WTC11 (cell line): ENCODE measurements around the gene CACNA2D3. TPM values are rescaled to one million over a fixed set of nuclear protein-coding genes. Genes with fewer than 3 reads are reported as not detected.

Source experiments
- ATAC-seq: fragments of 200-7000 bp; cut with Tn5 transposase; 2 replicates; pipeline ENCODE4 v1.10.0; 2021; ENCODE audit warnings: mild to moderate bottlenecking, moderate library complexity
- CTCF ChIA-PET: fragments of 300-600 bp; sonication (Branson Sonifier 250); formaldehyde crosslinking; loops from one replicate; lab custom pipeline; 2021; ENCODE audit warnings: antibody characterized with exemption; lab: Charles Lee
- POLR2A ChIA-PET: fragments of 350-600 bp; sonication (Branson Sonifier 250); formaldehyde crosslinking; loops from one replicate; lab custom pipeline; 2021; ENCODE audit warnings: antibody characterized with exemption; lab: Charles Lee
- DNase-seq: peaks from one replicate; pipeline ENCODE4 v3.0.0; 2021; ENCODE audit warnings: low spot score
- H3K27ac Mint-ChIP-seq: 2 replicates; pipeline ENCODE4 v1.8.0; 2021; ENCODE audit warnings: mixed read lengths
- H3K27me3 Mint-ChIP-seq: 2 replicates; pipeline ENCODE4 v1.8.0; 2021; ENCODE audit warnings: low read depth, mild to moderate bottlenecking, moderate library complexity, mixed read lengths
- H3K36me3 Mint-ChIP-seq: 2 replicates; pipeline ENCODE4 v1.8.0; 2021; ENCODE audit warnings: mixed read lengths
- H3K4me1 Mint-ChIP-seq: 2 replicates; pipeline ENCODE4 v1.8.0; 2022; ENCODE audit warnings: mixed read lengths
- H3K4me3 Mint-ChIP-seq: 2 replicates; pipeline ENCODE4 v1.8.0; 2021; ENCODE audit warnings: mild to moderate bottlenecking, moderate library complexity, mixed read lengths
- H3K9me3 Mint-ChIP-seq: 2 replicates; pipeline ENCODE4 v1.8.0; 2021; ENCODE audit warnings: mixed read lengths
- AFF4 ChIP-seq: sonication (generic); formaldehyde crosslinking; IDR thresholded peaks from 2 replicates; pipeline ENCODE4 v1.8.1; 2023; ENCODE audit warnings: mild to moderate bottlenecking, missing genetic modification reagents, borderline replicate concordance
- ATF1 ChIP-seq: sonication (generic); formaldehyde crosslinking; IDR thresholded peaks from 2 replicates; pipeline ENCODE4 v1.8.1; 2023; ENCODE audit warnings: mild to moderate bottlenecking, moderate library complexity, missing genetic modification reagents
- ATF2 ChIP-seq: sonication (generic); formaldehyde crosslinking; IDR thresholded peaks from 2 replicates; pipeline ENCODE4 v1.8.1; 2022; ENCODE audit warnings: low read depth, missing genetic modification reagents, borderline replicate concordance
- CDX4 ChIP-seq: fragments of 250-450 bp; sonication (Bioruptor Pico); IDR thresholded peaks from 2 replicates; pipeline ENCODE4 v1.9.0; 2021; ENCODE audit warnings: moderate library complexity, mild to moderate bottlenecking, inconsistent platforms, borderline replicate concordance
- EMX1 ChIP-seq: fragments of 250-450 bp; sonication (Bioruptor Pico); IDR thresholded peaks from 2 replicates; pipeline ENCODE4 v1.8.0; 2021; ENCODE audit warnings: mild to moderate bottlenecking
- FOXJ3 ChIP-seq: sonication (generic); formaldehyde crosslinking; IDR thresholded peaks from 2 replicates; pipeline ENCODE4 v1.9.0; 2021; ENCODE audit warnings: missing genetic modification reagents, mild to moderate bottlenecking, borderline replicate concordance
- HMGXB4 ChIP-seq: sonication (generic); formaldehyde crosslinking; IDR thresholded peaks from 2 replicates; pipeline ENCODE4 v1.8.1; 2023; ENCODE audit warnings: mild to moderate bottlenecking, moderate library complexity, missing genetic modification reagents
- IRF2 ChIP-seq: sonication (generic); formaldehyde crosslinking; IDR thresholded peaks from 2 replicates; pipeline ENCODE4 v1.8.0; 2022; ENCODE audit warnings: low read depth, missing genetic modification reagents, borderline replicate concordance
- MYBL2 ChIP-seq: sonication (generic); formaldehyde crosslinking; IDR thresholded peaks from 2 replicates; pipeline ENCODE4 v1.8.1; 2023; ENCODE audit warnings: mild to moderate bottlenecking, moderate library complexity, missing genetic modification reagents
- NFATC4 ChIP-seq: fragments of 250-450 bp; sonication (Bioruptor Pico); IDR thresholded peaks from 2 replicates; pipeline ENCODE4 v1.9.0; 2021; ENCODE audit warnings: mild to moderate bottlenecking
- NFE2L1 ChIP-seq: sonication (generic); formaldehyde crosslinking; IDR thresholded peaks from 2 replicates; pipeline ENCODE4 v1.8.1; 2023; ENCODE audit warnings: missing genetic modification reagents
- PRDM15 ChIP-seq: sonication (generic); formaldehyde crosslinking; IDR thresholded peaks from 2 replicates; pipeline ENCODE4 v1.8.0; 2022; ENCODE audit warnings: missing genetic modification reagents
- RORB ChIP-seq: fragments of 250-450 bp; sonication (Bioruptor Pico); IDR thresholded peaks from 2 replicates; pipeline ENCODE4 v1.9.0; 2021; ENCODE audit warnings: mild to moderate bottlenecking
- TP53 ChIP-seq: sonication (generic); formaldehyde crosslinking; IDR thresholded peaks from 2 replicates; pipeline ENCODE4 v1.8.1; 2023; ENCODE audit warnings: mild to moderate bottlenecking, missing genetic modification reagents
- ZNF671 ChIP-seq: fragments of 250-450 bp; sonication (Bioruptor Pico); IDR thresholded peaks from 2 replicates; pipeline ENCODE4 v1.8.0; 2021; ENCODE audit warnings: mild to moderate bottlenecking
- ZSCAN18 ChIP-seq: fragments of 250-450 bp; sonication (Bioruptor Pico); IDR thresholded peaks from 2 replicates; pipeline ENCODE4 v2.1.2; 2022; ENCODE audit warnings: mild to moderate bottlenecking, moderate library complexity
- total RNA-seq: library from RNA; stranded (reverse); gene quantifications from 3 replicates; pipeline ENCODE4 v1.2.3, GENCODE V29; 2021

The CACNA2D3 gene
- total RNA-seq, 1 experiment from 2014 or later = 5.0 TPM

GRCh38 chr3:55069950-55070349 is 947.6 kb downstream of the CACNA2D3 start:
- TF ChIP-seq ATF1 (CRISPR knock-in tag) (no peak), NFATC4 (CRISPR knock-in tag) (no peak), PRDM15 (CRISPR knock-in tag) (no peak), MYBL2 (no peak), TP53 (no peak)
- H3K4me1 Mint-ChIP-seq = no peaks in the 10 kb centered on the region
- H3K4me3 Mint-ChIP-seq = no peak overlapping the region
- H3K27me3 Mint-ChIP-seq = no peaks in the 10 kb centered on the region
- no peaks in the 10 kb centered on the region for H3K9me3 Mint-ChIP-seq
- no peak for DNase-seq
- POLR2A ChIA-PET = no interaction called here
- H3K36me3 Mint-ChIP-seq = no peaks in the 10 kb centered on the region
- no peak for ATAC-seq
- CTCF ChIA-PET = no interaction called here
- no peak overlapping the region for H3K27ac Mint-ChIP-seq

- TF ChIP-seq ATF2 (CRISPR knock-in tag) (no peak), PRDM15 (CRISPR knock-in tag) (no peak), ZNF671 (CRISPR knock-in tag) (no peak), NFE2L1 (no peak), RORB (CRISPR knock-in tag) (no peak), AFF4 (no peak), ATF1 (CRISPR knock-in tag) (no peak), EMX1 (CRISPR knock-in tag) (no peak), HMGXB4 (CRISPR knock-in tag) (no peak), FOXJ3 (CRISPR knock-in tag) (no peak), IRF2 (CRISPR knock-in tag) (no peak), ZSCAN18 (CRISPR knock-in tag) (no peak), CDX4 (no peak)
- H3K27ac Mint-ChIP-seq = no peak overlapping the region
- H3K9me3 Mint-ChIP-seq = no peaks in the 10 kb centered on the region
- DNase-seq (no peak), ATAC-seq (no peak)
- CTCF ChIA-PET = no interaction called here
- H3K27me3 Mint-ChIP-seq = no peaks in the 10 kb centered on the region
- no peaks in the 10 kb centered on the region for H3K36me3 Mint-ChIP-seq
- POLR2A ChIA-PET = no interaction called here
- H3K4me3 Mint-ChIP-seq = no peak overlapping the region
- no peaks in the 10 kb centered on the region for H3K4me1 Mint-ChIP-seq
Measured at GRCh38 chr3:55074796-55075195, 952.4 kb downstream of the CACNA2D3 start.
